HG03520 (cell line): Measurements from ENCODE around the gene SATB2.

Experiments used
- ATAC-seq: cut with Tn5 transposase; IDR thresholded peaks from one replicate; pipeline ENCODE4 v1.9.1; 2021; ENCODE audit warnings: mild to moderate bottlenecking, moderate library complexity; ENCODE audit not compliant: unreplicated experiment

Gene SATB2

DNA sequence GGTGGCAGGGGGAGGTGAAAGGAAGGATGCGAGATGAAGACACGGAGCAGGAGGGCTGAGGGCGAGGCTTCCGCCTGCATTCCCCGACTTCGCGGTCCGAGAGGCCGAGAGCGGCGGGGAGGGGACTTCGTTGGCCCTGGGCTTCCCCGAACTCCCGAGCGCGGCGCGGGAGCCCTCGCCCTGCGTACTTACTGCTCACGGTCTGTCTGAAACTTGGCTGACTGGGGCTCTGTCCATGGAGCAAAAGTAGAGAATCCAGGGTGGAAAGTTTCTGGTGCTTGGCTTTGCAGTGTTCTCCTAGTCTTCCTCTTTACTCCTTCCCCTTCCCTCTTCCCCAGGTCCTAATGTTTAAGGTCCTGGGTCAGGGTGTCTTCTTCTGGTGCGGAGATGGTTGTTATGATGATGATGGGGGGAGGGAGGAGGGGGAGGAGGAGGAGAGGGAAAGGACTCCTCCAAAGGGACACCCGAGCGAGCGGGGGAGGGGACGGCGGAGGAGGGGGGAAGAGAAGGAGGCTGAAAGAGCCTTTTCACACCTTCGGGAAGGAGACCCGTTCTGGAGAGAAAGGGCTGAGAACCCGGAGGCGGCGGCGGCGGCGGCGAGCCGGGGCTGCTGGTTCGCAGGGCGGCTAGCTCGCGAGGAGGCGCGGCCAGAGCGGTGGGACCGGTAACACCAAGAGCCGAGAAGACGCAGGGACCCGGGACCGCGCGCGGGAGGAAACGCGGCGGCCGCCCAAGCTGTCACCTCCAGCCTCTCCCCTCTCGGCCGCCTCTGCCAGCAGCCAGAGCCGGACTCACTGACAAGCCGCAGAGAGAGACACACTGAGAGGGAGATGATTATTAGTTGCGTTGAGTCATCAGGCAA lies at the start of gene SATB2:
Gene SATB2 (minus strand): TSS at position 793 of the 862 bp plus-strand sequence. CDS start 1,902 bp downstream, outside the sequence.
- ATAC-seq: no peak

DNA sequence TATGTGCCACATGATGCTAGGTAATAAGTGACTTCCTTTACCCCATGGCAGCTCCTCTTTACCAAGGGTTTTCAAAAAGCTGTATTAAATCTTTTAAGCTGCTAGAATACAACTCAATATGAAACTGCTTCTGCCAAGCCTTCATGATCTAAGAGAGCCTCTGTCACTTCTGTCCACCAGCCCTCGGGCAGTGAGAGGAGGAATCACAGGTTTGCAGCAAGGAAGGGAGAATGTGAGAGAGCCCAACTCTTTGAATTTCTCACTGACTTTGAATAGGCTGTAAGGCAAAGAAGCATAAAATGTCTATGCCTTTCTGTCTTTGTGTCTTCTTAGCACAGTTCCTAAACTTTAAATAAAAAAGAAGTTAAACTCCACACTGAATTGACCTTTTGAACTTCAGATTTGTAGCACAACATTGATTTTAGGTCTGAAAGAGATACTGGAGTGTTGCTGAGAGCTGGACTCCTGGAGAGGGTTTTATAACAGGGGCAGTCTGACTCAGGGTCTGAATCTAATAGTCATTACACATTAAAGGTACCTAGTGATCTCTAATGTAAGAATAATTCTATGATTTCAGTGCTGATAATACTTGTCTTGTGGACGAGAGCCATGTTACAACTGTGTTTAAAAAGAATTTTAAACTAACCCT lies 48.1 kb upstream of the SATB2 start:
- no peak for ATAC-seq

DNA sequence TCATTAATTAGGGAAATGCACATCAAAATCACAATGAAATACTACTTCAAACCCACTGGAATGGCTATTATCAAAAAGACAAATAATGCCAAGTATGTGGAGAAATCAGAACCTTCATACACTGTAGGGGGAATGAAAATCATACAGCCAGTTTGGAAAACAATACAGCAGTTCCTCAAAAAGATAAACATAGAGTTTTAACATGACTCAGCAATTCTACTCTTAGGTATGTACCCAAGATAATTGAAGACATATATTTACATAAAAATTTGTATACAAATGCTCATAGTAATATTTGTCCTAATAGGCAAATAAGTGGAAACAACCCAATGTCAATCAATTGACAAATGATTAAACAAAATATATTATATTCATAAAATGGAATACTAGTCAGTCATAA lies 45.4 kb upstream of the SATB2 start:
- ATAC-seq: no peak

DNA sequence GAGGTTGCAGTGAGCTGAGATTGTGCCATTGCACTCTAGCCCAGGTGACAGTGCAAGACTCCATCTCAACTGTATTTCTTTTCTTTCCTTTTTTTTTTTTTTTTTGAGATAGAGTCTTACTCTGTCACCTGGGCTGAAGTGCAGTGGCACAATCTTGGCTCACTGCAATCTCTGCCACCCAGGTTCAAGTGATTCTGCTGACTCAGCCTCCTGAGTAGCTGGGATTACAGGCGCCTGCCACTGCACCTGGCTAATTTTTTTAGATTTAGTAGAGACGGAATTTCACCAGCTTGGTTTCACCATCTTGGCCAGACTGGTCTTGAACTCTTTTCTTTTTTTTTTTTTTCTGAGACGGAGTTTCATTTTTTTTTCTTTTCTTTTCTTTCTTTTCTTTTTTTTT lies 41.3 kb upstream of the SATB2 start:
- ATAC-seq: no peak

DNA sequence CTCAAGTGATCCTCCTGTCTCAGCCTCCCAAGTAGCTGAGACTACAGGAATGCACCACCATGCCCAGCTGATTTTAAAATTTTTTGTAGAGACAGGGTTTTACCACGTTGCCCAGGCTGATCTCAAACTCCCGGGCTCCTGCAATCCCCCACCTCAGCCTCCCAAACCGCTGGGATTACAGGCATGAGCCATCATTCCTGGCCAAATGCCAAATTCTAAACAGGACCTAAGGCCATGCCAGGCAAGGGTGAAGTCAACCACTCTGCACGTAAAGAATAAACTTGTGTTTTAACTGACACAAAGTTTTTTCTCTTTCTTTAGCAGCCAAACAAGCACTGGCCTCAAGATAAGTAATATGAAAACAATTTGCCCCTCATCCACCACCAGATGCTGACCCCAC lies 37.4 kb upstream of the SATB2 start:
- no peak for ATAC-seq

DNA sequence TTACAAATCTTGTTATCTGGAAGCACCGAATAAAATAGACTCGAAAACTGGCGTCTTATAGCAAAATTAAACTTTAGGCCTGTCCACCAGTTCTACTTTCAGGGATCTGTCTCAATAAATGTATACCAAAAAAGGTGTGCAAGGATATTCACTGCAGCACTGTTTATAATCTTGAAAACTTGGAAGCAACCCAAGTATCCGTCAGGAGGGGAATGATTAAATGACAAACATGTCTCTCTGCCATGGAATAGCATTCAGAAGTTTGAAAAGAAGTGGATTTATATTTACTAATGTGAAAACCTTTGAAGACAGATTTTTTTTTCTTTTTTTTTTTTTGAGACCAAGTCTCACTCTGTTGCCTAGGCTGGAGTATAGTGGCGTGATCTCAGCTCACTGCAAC lies 32.3 kb upstream of the SATB2 start:
- ATAC-seq: no peak

DNA sequence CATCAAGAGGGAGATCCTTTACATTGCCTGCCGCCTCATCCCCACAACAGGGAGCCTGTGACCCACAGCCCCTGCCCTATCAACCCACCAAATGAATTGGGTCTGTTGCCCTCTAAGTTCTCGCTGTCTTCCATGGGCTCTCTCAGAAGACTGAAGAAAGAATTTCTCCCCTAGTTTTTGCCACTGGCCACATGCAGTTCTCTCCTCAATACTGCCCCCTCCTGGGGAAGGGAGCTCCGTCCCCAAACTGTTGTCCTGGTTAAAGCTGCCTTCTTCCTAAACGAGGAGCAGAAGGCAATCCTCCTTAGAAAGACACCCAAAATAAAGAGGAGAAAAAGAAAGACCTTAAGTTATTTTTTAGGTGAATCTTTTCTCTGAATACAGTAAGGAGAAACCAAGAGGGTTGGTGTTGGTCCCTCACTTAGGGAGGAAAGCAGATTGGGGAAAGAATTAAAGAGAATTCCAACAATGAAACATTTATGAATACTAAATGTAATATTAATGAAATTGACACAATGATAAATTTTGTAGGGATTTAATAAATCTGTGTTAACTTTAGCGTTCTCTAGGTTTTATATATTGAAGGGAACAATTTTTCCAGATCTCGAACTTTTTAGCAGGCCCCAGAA lies 31.1 kb upstream of the SATB2 start:
- ATAC-seq: peak; percentile 66

DNA sequence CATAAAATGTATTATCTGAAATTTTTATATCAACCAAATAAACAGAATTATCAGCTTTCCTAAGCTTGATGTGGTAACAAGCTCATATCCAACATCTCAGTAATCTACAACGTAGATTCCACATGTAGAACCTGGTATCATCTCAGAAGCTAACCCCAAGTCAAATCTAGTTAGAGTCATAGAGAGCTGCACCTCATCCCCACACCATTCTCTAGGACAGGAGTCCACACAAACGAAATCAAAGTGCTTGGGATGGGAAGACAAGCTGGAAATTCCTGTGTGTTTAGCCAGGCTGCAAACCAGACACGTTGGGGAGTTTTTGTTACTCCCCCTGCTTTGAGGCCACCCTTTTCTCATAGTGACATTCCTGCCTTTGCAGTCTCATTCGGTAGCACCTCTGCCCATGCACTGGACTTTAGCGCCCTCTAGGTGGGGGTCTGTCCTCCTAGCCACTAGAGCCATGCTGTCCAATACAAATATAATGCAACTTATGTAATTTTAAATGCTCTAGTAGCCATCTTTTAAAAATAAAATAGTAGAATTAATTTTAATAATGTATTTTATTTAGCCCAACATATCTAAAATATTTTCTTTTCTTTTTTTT lies 28.1 kb upstream of the SATB2 start:
- peak; percentile 60 for ATAC-seq

DNA sequence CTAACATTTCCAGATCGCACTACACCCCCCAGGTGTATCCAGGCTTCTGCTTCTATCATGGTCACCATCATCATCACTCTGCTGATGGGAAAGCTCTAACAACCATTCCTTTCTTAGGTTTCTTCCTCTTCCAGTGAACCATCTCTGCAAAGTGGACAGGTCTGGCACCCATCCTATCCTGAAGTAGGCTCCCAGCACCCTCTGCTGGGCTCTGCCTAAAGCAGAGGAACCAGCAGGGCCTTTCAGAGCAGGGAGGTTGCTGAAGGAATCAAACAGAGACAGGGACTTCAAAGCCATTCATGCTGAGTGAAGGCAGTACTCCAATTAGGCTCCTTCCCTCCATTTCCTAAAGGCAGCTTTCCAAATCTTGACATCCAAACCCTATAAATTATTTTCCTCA lies 27.2 kb upstream of the SATB2 start:
- no peak for ATAC-seq

DNA sequence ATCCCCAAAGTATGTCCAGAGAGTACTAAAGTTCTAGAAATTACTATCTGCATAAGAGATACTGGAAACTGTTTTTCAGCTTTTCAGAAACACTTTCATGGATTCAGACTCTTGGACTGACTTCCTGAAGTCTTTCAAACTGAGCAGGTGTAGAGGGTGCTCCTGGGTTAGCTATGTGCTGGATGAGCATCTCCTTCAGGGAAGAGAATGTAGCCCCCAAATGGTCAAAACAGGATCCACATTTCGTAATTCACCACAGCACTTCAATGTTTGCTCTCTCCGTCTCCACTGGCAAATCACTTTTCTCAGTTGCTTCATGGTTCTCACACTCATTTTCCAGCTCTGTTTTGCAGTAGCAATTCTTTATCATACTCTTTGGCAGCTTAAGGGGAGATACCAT lies 23.2 kb upstream of the SATB2 start:
- ATAC-seq: no peak

DNA sequence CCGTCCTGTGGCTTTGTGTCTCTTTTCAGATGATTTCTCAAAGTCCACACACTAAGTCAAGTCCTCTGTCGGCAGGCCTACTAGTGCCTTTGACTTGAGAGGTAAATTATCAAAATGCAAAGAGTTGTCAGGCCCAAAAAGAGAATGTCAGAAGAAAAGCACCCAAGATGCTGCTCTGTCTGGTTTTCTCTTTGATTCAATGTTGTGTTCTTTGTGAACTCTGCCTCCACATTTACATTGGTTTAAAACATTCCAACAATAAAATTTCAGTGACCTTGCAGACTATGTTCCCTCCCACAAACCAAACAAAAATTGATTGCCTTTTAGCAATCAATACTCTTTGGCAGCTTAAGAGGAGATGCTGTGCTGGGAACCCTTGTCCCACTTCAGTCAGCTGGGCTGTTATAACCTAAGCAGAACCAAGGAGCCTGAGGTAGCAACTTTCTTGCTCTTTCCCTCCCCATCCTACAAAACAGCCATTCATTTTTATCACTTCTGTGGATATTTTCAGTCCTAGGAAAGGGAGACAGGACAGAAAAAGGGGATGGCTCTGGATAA lies 19.6 kb upstream of the SATB2 start:
- ATAC-seq: no peak

DNA sequence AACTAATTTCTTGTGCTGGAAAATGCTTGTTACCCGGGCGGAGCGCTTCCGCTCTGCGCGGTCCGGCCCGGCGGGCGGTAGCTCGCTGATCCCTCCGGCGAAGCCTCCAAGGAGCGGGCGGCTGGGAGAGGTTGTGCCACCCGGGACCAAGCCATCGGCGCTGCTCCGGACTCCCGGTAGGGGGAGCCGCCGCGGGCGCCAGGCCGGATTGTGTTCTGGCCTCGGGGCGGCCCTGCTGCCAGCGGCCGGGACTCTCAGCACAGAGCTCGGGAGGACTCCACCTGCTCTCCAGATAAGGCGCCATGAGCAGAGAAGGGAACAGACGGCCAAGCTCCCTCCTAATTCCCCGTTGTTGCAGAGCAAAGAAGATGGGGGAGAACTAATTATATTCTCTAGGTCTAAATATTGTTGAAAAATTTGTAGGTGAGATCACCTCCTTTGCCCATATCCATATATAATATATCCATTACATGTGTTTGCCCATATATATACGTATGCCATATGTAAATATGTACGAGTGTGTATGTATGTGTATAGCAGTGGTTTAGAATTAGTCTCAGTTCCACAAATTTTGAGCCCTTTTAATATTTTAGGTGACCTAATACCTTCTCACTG lies 13.8 kb upstream of the SATB2 start:
- ATAC-seq: peak; percentile 79

DNA sequence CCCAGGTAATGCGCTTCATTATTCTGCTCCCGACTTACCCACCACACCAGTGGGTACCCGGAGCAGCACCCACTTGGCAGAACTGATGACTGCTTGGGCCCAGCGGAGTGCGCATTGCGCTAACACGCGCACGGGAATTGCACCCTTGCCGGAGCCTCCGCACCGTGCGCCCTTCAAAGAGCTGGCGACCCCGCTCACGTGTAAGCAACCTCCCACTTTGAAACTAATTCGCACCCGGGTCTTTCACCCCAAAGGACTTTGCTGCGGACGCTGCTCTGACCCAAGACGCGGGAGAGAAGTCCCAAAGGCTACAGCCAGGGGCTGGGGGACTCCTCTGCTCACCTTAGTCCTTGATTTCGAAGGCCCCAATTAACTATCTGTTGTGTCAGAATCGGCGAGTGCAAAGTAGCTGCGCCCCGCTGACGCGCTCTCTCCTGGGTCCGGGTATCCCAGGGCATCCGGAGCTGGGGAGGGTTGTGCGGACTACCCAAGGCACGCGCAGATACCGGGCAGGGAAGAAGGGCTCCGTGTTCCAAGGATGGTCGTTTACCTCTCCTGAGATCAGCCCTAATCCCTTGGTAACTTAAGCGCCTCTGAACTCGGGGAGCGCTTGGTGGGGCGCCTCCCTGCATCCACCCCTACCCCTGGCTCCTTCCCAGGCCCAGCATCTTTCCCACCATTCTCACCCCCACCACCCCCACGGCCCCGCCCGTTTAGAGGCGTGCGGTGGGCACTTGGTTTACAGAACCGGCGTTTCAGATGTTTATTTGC lies 13.1 kb upstream of the SATB2 start:
- ATAC-seq: no peak

DNA sequence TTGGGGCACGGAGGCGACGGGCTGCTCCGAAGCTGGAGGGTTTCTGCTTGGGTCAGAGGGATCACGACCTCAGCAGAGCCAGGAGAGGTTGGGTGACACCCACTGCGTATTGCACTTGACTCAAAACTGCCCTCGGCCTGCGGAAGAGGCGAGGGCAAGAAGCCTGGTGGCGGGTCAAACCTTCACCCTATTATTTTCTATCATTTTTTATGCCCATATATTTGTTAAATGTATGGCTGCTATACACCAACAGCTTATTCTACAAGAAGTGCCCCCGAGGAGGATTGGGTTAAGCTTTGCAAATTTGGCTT lies 12.6 kb upstream of the SATB2 start:
- no peak for ATAC-seq

DNA sequence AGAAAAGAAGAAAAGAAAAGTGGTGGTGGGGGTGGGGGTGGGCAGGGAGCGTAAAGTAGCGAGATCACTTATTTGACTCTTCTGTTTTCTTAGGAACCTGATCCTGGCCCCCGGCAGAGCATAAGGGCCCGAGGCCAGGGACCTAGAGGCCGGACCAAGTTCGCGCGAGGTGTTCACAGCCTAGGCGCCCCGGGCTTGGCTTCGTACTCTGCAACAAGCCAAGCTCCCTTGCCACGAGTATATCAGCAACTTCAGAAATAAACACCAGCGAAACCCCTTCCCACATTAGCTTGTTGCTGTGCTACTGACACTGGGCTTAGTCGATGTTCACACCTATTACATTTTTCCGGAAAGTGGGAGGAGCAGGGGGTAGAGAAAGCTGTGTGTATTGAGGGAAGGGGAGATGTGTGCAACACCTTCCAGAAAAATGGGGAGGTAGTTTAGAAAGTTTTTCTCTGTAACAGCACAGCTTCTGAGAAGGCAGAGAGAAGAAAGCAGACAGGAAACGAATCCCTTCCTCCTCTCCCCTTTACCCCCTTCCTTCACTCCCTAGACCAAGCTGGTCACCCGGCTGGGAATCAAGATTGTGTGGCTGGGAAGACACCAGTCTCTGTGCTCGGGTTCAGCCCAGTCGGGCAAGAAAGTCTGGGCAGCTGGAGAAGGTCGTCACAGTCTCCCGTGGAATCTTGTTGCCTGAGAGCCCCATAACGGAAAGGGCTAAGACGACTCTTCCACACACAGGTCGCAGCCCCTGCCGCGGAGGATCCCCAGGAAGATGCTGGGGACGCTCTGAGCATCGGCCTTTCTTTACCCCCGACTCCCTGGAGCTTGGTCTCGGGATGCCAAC lies 12.0 kb upstream of the SATB2 start:
- ATAC-seq: no peak

DNA sequence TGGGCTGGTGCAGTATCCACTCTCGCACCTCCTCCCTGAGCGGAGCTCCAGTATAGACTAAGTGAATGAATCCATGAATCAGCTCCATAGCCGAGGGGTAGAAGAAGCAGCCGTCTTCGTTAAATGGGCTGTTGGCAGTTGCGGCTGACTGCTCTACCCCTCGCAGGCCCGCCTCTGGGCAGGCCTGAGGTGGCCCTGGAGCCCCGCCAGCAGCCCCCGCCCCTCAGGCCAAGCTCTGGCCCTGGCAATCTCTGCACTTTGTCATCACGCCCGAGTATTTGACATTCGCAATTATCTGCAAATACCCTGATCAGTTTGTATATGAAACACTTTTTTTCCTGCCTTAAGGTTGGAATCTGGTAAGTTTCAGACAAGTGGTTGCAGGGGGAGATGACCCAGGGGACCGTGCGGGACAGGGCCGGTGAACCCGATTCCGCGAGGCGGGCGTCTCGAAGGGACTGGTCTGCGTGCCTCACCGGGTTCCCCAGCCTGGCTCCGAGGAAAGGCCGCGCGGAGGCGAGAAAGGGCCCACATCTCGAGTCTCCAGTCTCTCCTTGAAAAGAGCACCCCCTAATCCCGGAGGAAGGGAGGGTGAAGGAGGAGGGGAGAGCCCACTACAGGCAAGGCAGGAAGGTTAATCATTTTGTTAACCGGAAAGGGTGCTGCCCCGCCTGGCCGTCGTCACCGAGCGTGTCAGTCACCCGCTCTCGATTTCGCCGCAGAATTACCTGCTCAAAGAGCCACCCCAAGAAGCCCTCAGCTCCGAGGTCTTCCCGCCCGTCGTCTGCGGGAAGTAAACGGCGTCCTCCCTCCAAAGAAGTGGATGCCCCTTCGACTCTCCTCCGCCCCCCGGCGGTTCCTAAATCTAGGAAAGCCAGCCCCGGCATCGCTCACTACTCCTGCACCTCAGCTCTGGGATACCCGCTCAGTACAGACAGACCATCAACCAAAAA lies 11.1 kb upstream of the SATB2 start:
- ATAC-seq: no peak

DNA sequence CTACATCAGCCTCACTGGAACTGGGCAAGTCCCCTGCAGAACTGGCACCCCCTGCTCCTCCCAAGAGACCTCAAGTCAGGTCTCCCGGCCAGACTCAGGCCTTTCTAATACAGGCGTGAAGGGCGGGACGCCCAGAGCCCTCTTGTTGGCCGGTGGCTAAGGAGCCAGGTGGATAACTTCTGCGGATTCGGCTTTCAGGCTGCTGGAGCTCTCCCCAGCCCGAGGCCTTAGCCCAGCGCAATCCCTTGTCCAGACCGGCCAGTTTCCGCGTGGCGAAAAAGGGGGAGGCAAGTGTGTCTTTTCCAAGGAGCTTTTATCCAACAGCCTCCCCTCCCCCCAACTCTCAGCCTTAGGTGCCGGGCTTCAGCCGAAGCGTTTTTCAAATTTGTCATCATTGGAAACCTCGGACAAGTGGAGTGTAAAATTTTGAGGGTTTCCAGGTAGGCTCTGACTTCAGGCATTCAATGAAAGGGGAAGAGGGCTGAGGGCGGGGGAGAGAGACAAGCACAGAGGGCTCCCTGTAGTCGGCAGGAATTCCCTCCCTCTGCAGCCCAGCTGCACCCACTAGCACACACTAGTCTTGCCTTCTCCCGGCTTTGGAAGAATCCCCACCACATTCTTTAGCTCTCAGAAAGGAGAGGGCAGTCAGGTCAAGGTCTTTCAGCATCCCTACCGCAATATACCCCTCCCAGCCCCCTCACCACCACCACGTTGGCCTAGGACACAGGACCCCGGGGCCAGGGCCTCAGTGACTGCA lies 9.5 kb upstream of the SATB2 start:
- no peak for ATAC-seq

DNA sequence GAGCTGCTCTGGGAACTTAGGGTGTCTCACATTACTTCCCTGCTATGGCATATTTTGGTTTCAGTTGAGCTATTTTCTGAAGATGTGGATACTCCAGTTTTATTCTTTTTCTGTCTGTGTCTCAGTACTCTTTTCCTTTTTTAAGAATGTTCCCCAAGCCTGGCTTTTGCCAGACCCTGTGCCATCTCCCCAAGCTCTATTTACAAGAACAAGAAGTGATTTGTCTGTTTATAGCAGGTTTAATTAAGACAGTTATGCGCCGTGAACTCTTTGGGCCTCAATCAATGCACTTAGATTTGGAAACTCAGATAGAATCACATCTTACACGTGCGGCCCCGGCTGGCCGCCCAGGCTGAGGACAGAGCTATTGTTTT lies 8.9 kb upstream of the SATB2 start:
- ATAC-seq: no peak
